ENCODE results near the gene EHD2. TPM values are rescaled to one million over a fixed set of nuclear protein-coding genes. Genes with fewer than 3 reads are reported as not detected.
"Not testable (repeated sequence)": the region's sequence is repeated elsewhere in the genome, so short reads cannot be mapped to it uniquely, and the experiment has no call there.

Gene EHD2
- total RNA-seq, 1 donor from 2014 or later, result 37.0 TPM

DNA sequence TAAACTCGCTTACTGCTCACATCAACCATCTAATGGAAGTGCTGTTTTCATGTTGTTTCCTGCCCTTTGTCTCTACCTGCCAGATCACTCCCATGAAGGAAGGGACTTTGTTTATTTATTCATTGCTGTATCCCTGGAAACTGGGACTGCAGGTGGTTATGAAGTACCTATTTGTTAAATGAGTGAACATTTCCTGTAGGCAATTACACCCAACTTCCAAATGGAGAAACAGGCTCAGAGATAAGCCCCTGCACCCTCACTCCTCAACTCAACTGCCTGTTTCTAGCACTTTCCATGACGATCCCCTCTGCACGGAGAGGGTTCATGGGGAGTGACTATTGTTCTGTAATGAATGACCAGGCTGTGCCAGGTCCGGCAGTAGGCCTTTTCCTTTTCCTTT, 63.3 kb downstream of the EHD2 start:
- ATAC-seq, result peak; percentile 66

DNA sequence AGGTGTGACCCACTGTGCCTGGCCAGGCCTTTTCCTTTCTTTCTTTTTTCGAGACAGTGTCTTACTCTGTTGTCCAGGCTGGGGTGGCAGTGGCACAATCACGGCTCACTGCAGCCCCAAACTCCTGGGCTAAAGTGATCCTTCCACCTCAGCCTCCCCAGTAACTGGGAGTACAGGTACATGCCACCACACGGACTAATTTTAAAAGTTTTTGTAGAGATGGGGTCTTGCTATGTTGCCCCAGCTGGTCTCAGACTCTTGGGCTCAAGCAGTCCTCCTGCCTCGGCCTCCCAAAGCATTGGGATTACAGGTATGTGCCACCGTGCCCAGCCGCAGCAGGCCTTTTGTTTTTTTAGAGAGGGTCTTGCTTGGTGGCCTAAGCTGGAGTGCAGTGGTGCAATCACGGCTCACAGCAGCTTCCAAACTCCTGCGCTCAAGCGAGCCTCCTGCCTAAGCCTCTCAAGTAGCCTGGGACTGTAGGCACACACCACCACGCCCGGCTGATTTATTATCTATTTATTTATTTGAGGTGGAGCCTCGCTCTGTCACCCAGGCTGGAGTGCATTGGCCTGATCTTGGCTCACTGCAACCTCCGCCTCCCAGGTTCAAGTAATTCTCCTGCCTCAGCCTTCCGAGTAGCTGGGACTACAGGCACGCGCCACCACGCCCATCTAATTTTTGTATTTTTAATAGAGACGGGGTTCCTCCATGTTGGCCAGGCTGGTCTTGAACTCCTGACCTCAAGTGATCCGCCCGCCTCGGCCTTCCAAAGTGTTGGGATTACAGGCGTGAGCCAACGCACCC, 64.2 kb downstream of the EHD2 start:
- not testable (repeated sequence) for ATAC-seq

DNA sequence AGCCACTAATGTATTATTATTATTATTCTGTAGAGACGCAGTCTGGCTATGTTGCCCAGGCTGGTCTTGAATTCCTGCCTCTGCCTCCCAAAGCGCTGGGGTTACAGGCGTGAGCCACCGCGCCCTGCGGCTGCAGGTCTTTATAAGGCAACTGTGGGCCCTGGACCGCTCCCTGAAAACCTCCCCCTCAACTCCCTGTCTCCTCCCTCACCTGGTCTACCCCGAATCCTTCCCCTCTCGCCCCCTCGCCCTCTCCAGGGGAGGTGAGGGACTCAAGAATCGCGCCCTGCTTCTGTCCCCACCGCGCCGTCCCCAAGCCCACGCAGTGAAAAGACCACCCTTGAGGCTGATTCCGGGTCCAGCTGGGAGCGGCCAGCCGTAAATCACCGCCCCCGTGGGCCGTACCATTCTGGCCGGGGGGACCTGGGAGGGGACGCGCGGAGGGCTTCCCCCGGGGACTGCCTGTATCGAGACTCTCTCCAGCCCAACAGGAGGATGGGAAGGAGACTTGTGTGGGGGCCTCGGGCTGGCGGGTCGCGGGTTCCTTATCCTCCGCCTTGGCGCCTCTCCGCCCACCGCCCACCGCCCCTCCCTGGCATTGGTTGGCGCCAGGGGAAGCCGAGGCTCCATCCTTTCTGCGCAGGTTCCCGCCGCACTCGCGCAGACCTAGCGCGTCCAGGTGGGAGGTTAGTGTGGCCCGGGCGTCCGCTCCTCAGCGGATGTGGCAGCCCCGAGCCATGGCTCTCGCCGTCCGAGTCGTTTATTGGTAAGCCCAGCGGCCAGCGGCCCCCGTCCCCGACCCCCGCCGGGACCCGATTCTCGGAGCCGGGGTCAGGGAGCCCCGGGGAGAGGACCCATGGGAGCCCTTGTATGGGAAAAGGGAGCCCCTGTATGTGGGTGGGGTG, 65.1 kb downstream of the EHD2 start, which contains the start of gene SELENOW:
TSS of gene SELENOW (plus strand) at position 655 of the 905 bp plus-strand sequence. CDS start at position 738, 83 bp downstream.
- ATAC-seq, result peak; percentile 78

DNA sequence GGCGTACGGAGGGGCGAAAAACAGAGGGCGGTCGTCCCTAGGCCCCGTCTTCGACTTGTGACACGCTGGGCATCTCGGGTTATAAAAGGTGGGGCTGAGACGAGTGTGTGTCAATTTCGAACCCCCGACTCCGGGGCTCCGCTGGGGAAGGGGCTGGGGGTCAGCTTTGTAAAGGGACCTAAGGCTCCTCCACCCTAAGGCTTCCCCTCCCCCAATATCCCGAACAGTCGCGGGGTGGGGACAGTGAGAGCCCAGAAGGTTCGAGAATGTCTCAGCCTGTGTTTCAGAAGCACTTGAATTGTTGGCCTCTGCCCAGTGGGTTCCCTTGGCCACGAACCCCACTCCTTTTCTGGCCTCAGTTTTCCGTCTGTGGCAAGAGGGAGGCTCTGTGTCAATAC, 65.7 kb downstream of the EHD2 start:
- ATAC-seq, result peak; percentile 2

DNA sequence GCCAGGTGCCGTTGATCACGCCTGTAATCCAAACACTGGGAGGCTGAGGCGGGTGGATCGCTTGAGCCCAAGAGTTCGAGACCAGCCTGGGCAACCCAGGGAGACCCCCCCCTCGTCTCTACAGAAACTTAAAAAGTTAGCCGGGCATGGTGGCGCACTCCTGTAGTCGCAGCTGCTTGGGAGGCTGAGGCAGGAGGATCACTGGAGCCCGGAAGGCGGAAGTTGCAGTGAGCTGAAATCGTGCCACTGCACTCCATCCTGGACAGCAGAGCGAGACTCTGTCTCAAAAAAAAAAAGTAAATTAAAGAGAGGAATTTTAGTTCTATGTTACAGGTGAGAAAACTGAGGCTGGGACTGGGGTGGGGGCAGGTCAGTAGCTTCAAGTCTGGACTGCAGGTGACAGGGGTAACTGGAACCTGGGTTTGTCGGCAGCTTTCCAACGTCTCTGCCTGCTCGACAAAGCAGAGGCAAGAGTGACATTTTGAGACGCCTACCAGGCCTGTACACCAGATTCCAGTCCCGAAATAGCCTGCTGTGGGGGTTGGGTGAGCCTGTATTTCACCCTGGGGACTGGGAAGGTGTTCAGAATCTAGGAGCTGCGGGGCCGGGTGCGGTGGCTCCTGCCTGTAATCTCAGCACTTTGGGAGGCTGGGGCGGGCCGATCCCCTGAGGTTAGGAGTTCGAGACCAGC, 66.4 kb downstream of the EHD2 start:
- no peak for ATAC-seq

DNA sequence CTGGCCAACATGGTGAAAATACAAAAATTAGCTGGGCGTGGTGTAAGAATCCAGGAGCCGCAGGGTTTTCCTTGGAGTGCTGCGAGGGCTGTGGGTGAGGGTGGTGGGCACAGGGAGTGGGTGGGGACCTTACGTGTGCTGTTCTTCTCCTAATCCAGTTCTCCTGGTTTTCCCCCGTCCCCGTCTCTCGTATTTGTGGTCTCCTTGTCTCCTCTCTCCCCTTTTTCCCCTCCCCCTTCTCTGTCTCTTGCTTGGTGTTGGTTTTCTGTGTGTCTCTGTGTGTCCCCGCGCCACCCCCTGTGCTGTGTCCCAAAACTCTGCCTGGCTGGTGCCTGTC, 67.0 kb downstream of the EHD2 start:
- no peak for ATAC-seq

DNA sequence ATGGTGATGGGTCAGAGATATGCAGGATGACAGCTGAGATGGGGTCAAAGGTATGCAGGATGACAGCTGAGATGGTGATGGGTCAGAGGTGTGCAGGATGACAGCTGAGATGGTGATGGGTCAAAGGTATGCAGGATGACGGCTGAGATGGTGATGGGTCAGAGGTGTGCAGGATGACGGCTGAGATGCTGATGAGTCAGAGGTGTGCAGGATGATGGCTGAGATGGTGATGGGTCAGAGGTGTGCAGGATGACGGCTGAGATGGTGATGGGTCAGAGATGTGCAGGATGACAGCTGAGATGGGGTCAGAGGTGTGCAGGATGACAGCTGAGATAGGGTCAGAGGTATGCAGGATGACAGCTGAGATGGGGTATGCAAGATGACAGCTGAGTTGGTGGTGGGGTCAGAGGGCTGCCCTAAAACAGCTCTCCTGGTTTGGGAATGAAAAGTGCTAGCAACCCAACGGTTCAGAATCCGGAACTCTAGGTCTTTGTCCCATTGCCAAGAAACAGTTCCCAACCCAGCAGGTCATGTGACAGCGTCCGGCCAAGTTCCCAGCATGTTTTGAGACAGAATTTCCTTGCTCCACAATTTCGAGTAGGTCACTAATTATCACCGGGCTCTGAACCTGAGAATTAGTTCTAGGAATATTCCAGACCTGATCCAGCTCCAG, 68.5 kb downstream of the EHD2 start:
- ATAC-seq, result no peak

DNA sequence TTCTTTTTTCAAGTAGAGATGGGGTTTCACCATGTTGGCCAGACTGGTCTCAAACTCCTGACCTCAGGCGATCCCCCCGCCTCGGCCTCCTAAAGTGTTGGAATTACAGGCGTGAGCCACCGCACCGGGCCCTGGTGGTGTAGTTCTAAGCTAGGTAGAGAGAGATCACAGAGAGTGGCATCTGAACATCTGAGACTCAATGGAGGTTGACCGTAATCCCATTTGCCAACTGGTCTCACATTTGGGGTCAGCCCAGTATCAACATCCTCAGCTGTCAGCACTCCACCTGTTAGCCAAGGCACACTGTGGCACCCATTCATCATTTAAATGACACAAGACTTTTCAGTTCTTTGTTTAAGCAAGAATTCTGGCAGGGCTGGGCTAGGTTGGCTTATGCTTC, 73.3 kb downstream of the EHD2 start:
- ATAC-seq, result no peak

DNA sequence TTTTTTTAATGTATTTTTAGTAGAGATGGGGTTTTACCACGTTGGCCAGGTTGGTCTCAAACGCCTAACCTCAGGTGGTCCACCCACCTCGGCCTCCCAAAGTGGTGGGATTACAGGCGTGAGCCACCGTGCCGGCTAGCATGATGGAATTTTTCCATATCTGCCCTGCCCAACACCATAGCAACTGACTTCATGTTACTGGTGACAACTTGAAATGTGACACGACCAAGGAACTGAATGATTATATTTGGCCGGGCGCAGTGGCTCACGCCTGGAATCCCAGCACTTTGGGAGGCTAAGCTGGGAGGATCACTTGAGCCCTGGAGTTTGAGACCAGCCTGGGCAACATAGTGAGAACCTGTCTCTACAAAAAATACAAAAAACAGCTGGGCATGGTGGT, 74.1 kb downstream of the EHD2 start:
- ATAC-seq, result not testable (repeated sequence)

DNA sequence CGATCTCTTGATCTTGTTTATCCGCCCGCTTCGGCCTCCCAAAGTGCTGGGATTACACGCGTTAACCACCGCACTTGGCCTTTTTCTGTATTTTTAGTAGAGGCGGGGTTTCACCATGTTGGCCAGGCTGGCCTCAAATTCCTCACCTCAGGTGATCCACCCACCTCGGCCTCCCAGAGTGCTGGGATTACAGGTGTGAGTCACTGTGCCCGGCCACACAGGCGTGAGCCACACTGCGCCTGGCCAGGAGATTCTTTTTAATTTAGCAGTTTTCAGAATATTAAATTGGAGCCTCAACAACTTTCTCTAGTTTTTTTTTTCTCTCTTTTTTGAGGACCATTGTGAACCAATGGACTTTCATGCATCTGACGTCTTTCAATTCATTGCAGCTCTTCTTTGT, 76.6 kb downstream of the EHD2 start:
- ATAC-seq, result peak; percentile 39

DNA sequence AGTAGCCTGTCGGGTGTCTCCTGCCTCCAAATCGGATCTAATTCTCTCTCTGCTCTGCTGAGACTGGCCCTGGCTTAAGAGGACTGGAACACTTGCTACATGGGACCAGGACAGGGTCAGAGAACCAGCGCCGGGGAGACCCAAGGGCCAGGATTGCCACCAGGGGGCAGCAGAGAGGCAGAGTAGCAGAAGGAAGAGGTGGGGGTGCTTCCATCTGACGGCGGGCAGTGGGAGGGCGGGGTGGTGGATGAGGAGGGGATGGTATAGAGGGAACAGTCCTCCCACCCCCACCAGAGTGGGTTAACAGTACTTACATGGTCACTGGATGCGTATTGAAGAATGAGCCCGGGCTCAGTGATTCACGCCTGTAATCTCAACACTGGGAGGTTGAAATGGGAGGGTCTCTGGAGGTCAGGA, 77.2 kb downstream of the EHD2 start:
- ATAC-seq, result peak; percentile 62

DNA sequence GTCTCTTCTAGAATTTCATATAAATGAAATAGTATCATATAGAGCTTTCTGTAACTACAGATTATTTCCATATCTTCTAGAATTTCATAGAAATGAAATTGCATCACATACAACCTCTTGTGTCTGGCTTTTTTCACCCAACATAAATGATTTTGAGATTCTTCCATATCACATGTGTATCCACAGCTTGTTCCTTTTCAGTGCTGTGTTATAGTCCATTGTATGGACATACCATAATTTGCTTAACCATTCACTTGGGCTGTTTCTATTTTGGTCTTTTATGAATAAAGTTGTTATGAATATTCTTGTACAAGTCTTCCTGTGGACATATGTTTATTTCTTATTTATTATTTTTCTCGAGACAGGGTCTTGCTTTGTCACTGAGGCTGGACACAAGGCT, 79.4 kb downstream of the EHD2 start:
- ATAC-seq, result no peak

Other genes starting within 250 kb of the EHD2 start
- gene SLC8A2, start 241.5 kb upstream of the EHD2 start, total RNA-seq, result 0.12 TPM
- gene KPTN, start 229.2 kb upstream of the EHD2 start, total RNA-seq, result 9.8 TPM
- gene NAPA, start 198.4 kb upstream of the EHD2 start, total RNA-seq, result 96.2 TPM
- 0.08 TPM for gene ZNF541, start 140.3 kb upstream of the EHD2 start, total RNA-seq
- 7.9 TPM for gene BICRA, start 104.3 kb upstream of the EHD2 start, total RNA-seq
- gene NOP53, start 32.1 kb downstream of the EHD2 start, total RNA-seq, result 218 TPM
- gene SELENOW, start 65.3 kb downstream of the EHD2 start, total RNA-seq, result 152 TPM
- gene TPRX1, start 91.1 kb downstream of the EHD2 start, total RNA-seq, result not detected
- gene CRX, start 108.5 kb downstream of the EHD2 start, total RNA-seq, result not detected
- gene TPRX2, start 145.8 kb downstream of the EHD2 start, total RNA-seq, result not detected
- not detected for gene SULT2A1, start 172.9 kb downstream of the EHD2 start, total RNA-seq